ENCODE data around the gene PANX2.

PANX2 gene

DNA sequence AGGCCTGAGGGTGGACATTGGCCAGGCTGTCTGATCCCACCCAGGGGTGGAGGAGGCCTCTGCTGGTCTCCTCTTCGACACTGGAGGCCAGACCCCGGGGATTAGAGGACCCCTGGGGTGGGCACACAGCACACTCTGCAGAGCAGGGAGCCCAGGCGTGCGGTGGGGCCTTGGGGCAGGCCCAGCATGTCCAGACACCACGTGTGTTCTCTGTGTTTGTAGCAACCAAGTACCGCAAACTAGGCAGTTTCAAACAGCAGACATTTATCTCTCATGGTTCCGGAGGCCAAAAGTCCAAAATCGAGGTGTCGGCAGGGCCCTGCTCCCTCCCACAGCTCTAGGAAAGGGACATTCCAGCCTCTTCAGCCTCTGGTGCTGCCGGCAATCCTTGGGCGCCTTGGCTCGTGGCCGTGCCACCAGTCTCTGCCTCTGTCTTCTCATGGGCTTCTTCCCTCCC is 1.5 kb downstream of the PANX2 start:
- H3K27ac ChIP-seq = no peak overlapping the region
- TF ChIP-seq, protein P1, sequence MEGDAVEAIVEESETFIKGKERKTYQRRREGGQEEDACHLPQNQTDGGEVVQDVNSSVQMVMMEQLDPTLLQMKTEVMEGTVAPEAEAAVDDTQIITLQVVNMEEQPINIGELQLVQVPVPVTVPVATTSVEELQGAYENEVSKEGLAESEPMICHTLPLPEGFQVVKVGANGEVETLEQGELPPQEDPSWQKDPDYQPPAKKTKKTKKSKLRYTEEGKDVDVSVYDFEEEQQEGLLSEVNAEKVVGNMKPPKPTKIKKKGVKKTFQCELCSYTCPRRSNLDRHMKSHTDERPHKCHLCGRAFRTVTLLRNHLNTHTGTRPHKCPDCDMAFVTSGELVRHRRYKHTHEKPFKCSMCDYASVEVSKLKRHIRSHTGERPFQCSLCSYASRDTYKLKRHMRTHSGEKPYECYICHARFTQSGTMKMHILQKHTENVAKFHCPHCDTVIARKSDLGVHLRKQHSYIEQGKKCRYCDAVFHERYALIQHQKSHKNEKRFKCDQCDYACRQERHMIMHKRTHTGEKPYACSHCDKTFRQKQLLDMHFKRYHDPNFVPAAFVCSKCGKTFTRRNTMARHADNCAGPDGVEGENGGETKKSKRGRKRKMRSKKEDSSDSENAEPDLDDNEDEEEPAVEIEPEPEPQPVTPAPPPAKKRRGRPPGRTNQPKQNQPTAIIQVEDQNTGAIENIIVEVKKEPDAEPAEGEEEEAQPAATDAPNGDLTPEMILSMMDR (IDR thresholded peaks at IDR 0.05; ENCODE audit: low read depth, low read length) = no peak
- H3K4me3 ChIP-seq (ENCODE audit: low read depth, low read length) = no peak overlapping the region
- H3K9me3 ChIP-seq (ENCODE audit: severe bottlenecking) = peaks cover under 1% of the 10 kb centered on the region
- peaks cover 6% of the 10 kb centered on the region for H3K27me3 ChIP-seq (ENCODE audit: insufficient read depth, low read depth, severe bottlenecking)
- DNase-seq = no peak
- no peaks in the 10 kb centered on the region for H3K36me3 ChIP-seq

- no peak overlapping the region for H3K27ac ChIP-seq
- TF ChIP-seq, protein P1 (IDR thresholded peaks at IDR 0.05; ENCODE audit: low read depth, low read length) = no peak
- DNase-seq = no peak
Measured at GRCh38 chr22:50173311-50173982, 2.9 kb downstream of the PANX2 start.

GRCh38 chr22:50173983-50174355 is 3.4 kb downstream of the PANX2 start:
- Histone ChIP-seq H3K27ac (no peak overlapping the region), H3K9me3 (ENCODE audit: severe bottlenecking) (no peaks in the 10 kb centered on the region), H3K27me3 (ENCODE audit: insufficient read depth, low read depth, severe bottlenecking) (peaks cover 4% of the 10 kb centered on the region), H3K36me3 (no peaks in the 10 kb centered on the region), H3K4me3 (ENCODE audit: low read depth, low read length) (no peak overlapping the region)
- TF ChIP-seq, protein P1 (IDR thresholded peaks at IDR 0.05; ENCODE audit: low read depth, low read length) = no peak
- DNase-seq = no peak

More at GRCh38 chr22:50173311-50173982, 2.9 kb downstream of the PANX2 start:
- no peaks in the 10 kb centered on the region for H3K9me3 ChIP-seq (ENCODE audit: severe bottlenecking)
- no peaks in the 10 kb centered on the region for H3K36me3 ChIP-seq
- H3K27me3 ChIP-seq (ENCODE audit: insufficient read depth, low read depth, severe bottlenecking) = peaks cover 6% of the 10 kb centered on the region
- no peak overlapping the region for H3K4me3 ChIP-seq (ENCODE audit: low read depth, low read length)

- TF ChIP-seq, protein P1 (IDR thresholded peaks at IDR 0.05; ENCODE audit: low read depth, low read length) = no peak
- no peak overlapping the region for H3K27ac ChIP-seq
- no peaks in the 10 kb centered on the region for H3K9me3 ChIP-seq (ENCODE audit: severe bottlenecking)
- no peak for DNase-seq
- H3K27me3 ChIP-seq (ENCODE audit: insufficient read depth, low read depth, severe bottlenecking) = no peaks in the 10 kb centered on the region
- no peaks in the 10 kb centered on the region; the same call in 1 of the 2 replicates for H3K36me3 ChIP-seq
- no peak overlapping the region for H3K4me3 ChIP-seq (ENCODE audit: low read depth, low read length)
Measured at GRCh38 chr22:50174382-50175190, 4.1 kb downstream of the PANX2 start.

DNA sequence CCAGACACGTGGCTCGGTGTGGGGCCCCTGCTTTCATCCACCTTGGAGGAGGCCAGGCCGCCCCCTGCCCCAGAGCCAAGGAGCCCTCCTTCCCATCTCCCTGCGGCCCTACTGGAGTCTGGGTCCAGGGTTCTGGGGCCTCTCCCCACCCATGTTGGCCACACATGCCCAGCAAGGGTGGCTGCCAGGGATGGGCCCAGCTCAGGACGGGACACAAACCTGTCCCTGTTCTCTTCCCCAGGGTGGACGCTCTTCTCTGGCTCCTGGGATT is 4.6 kb downstream of the PANX2 start:
- TF ChIP-seq, protein P1 (IDR thresholded peaks at IDR 0.05; ENCODE audit: low read depth, low read length) = no peak
- Histone ChIP-seq H3K36me3 (no peaks in the 10 kb centered on the region; the same call in 1 of the 2 replicates), H3K9me3 (ENCODE audit: severe bottlenecking) (no peaks in the 10 kb centered on the region), H3K4me3 (ENCODE audit: low read depth, low read length) (no peak overlapping the region), H3K27me3 (ENCODE audit: insufficient read depth, low read depth, severe bottlenecking) (no peaks in the 10 kb centered on the region), H3K27ac (no peak overlapping the region)
- DNase-seq = no peak

Data from WERI-Rb-1 (cell line).